Nephron (organoid): Measurements from ENCODE around the gene BCL7B.
"Not testable (repeated sequence)": the region's sequence is repeated elsewhere in the genome, so short reads cannot be mapped to it uniquely, and the experiment has no call there.

ENCODE experiments used
- H3K27ac Mint-ChIP-seq, 3 experiments: 2 replicates each; pipeline ENCODE4 v1.8.0; 2020; ENCODE audit warnings: mixed read lengths in 3 of 3, mild to moderate bottlenecking in 2 of 3, moderate library complexity in 1 of 3
- H3K27me3 Mint-ChIP-seq: 2 replicates; pipeline ENCODE4 v1.8.0; 2021; ENCODE audit warnings: low read depth, mild to moderate bottlenecking, moderate library complexity, mixed read lengths
- H3K36me3 Mint-ChIP-seq: 2 replicates; pipeline ENCODE4 v1.8.0; 2020; ENCODE audit warnings: low read depth, mixed read lengths
- H3K4me1 Mint-ChIP-seq: 2 replicates; pipeline ENCODE4 v1.8.0; 2020; ENCODE audit warnings: mixed read lengths
- H3K4me3 Mint-ChIP-seq, 3 experiments: 2 replicates each; pipeline ENCODE4 v1.8.0; 2020; ENCODE audit warnings: mild to moderate bottlenecking in 3 of 3, mixed read lengths in 3 of 3, moderate library complexity in 2 of 3
- H3K9me3 Mint-ChIP-seq: 2 replicates; pipeline ENCODE4 v1.8.0; 2020; ENCODE audit warnings: mixed read lengths
- TF ChIP-seq, protein P1 (sequence below), 3 experiments: fragments of 200-600 bp; sonication (generic); IDR thresholded peaks; one replicate each; pipeline ENCODE4 v1.5.0; 2021; ENCODE audit warnings: antibody characterized with exemption in 3 of 3; ENCODE audit not compliant: unreplicated experiment in 3 of 3

The BCL7B gene

DNA sequence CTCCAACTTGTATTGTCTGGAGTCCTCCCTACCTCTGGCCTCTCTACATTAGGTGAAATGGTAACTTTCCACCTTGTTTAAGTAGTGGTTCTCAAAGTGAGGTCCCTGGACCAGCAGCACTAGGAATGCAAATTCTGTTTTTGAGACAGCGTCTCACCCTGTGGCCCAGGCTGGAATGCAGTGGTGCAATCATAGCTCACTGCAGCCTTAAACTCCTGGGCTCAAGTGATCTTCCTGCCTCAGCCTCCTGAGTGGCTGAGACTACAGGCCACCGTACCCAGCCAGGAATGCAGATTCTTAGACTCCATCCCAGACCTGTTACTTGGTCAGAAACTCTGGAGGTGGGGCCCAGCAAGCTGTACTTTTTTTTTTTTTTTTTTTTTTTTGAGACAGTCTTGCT, 27.7 kb upstream of the BCL7B start:
- Mint-ChIP-seq H3K4me3 (no peak overlapping the region), H3K9me3 (no peaks in the 10 kb centered on the region), H3K27me3 (peaks cover 7% of the 10 kb centered on the region), H3K27ac (no peak overlapping the region), H3K4me1 (peaks cover 5% of the 10 kb centered on the region), H3K36me3 (no peaks in the 10 kb centered on the region)
- TF ChIP-seq, protein P1, sequence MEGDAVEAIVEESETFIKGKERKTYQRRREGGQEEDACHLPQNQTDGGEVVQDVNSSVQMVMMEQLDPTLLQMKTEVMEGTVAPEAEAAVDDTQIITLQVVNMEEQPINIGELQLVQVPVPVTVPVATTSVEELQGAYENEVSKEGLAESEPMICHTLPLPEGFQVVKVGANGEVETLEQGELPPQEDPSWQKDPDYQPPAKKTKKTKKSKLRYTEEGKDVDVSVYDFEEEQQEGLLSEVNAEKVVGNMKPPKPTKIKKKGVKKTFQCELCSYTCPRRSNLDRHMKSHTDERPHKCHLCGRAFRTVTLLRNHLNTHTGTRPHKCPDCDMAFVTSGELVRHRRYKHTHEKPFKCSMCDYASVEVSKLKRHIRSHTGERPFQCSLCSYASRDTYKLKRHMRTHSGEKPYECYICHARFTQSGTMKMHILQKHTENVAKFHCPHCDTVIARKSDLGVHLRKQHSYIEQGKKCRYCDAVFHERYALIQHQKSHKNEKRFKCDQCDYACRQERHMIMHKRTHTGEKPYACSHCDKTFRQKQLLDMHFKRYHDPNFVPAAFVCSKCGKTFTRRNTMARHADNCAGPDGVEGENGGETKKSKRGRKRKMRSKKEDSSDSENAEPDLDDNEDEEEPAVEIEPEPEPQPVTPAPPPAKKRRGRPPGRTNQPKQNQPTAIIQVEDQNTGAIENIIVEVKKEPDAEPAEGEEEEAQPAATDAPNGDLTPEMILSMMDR (IDR thresholded peaks at IDR 0.05; ENCODE audit: unreplicated experiment in 3 of 3): no peak

DNA sequence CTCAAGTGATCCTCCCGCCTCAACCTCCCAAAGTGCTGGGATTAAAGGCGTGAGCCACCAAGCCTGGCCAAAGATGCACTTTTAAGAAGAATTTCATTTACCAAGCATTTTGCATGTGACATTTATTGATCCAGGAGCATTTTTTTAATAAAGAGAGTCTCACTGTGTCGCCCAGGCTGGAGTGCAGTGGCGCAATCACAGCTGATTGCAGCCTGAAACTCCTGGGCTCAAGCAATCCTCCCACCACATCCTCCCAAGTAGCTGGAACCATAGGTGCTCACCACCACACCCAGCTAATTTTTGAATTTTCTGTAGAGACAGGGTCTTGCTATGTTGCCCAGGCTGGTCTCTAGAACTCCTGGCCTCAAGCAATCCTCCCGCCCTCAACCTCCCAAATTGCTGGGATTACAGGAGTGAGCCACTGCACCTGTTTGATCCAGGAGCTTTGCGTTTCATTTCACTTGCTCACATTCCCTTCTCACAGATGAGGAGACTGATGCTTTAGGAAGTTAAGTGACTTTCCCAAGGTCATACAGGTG, 25.2 kb upstream of the BCL7B start:
- TF ChIP-seq, protein P1 (IDR thresholded peaks at IDR 0.05; ENCODE audit: unreplicated experiment in 3 of 3): no peak
- no peaks in the 10 kb centered on the region for H3K9me3 Mint-ChIP-seq
- no peaks in the 10 kb centered on the region for H3K36me3 Mint-ChIP-seq
- H3K4me1 Mint-ChIP-seq: peaks cover 14% of the 10 kb centered on the region
- H3K27ac Mint-ChIP-seq: no peak overlapping the region
- H3K27me3 Mint-ChIP-seq: peaks cover 13% of the 10 kb centered on the region
- no peak overlapping the region for H3K4me3 Mint-ChIP-seq

DNA sequence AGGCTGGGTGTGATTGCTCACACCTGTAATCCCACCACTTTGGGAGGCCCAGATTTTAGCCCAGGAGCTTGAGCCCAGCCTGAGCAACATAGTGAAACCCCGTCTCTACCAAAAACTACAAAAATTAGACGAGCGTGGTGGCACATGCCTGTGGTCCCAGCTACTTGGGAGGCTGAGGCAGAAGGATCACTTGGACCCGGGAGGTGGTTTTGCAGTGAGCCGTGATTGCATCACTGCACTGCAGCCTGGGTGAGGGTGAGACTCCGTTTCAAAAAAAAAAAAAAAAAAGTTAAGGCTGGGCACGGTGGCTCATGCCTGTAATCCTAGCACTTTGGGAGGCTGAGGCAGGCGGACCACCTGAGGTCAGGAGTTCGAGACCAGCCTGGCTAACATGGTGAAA, 23.5 kb upstream of the BCL7B start:
- H3K9me3 Mint-ChIP-seq, H3K27ac Mint-ChIP-seq, H3K4me3 Mint-ChIP-seq, H3K36me3 Mint-ChIP-seq: not testable (repeated sequence)
- H3K4me1 Mint-ChIP-seq: peaks cover 19% of the 10 kb centered on the region
- peaks cover 10% of the 10 kb centered on the region for H3K27me3 Mint-ChIP-seq

DNA sequence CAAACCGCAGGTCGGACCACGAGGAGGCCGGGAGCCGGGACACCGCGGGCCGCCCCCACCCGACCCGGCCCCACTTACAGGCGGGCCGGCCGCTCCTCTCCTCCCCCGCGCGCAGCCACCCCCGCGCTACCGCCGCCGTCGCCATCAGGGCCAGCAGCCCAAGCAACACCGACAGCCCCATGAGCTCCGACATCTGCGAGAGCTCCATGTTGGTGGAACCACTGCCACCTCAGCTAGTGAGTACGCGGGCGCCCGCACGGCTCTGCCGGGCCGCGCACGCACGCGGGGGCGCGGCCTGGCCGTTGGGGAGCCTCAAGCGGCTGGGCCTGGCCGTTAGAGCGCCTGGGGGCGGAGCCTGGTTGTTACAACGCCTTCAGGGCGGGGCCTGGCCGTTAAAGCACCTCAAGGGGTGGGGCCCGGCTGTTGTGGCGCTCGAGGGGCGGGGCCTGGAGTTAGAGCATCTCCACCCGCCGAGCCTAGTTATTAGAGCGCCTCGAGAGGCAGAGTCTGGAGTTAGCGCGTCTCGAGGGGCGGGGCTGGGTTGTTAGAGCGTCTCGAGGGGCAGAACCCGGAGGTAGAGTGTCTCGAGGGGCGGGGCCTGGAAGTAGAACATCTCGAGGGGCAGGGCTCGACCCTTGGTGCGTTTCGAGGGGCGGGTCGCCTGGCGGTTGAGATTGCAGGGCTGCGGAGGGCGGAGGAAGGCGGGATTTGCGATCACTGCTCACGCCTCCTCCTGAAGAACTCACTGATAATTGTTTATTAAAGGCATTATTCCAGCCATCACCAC, 21.0 kb upstream of the BCL7B start, which contains the start of gene TBL2:
Gene TBL2 (minus strand): TSS at position 238 of the 787 bp plus-strand sequence. CDS start 30 bp downstream, at position 208.
- H3K4me3 Mint-ChIP-seq: peak within 1 kb of the TSS; percentile 84 to 92 (median 90)
- peaks cover 17% of the 10 kb centered on the region for H3K36me3 Mint-ChIP-seq
- peaks cover 6% of the 10 kb centered on the region for H3K27me3 Mint-ChIP-seq
- no peaks in the 10 kb centered on the region for H3K9me3 Mint-ChIP-seq
- H3K27ac Mint-ChIP-seq: peak within 1 kb of the TSS; percentile 96 to 98 (median 97)
- peaks cover 19% of the 10 kb centered on the region for H3K4me1 Mint-ChIP-seq
- TF ChIP-seq, protein P1 (IDR thresholded peaks at IDR 0.05; ENCODE audit: unreplicated experiment in 3 of 3): no peak

DNA sequence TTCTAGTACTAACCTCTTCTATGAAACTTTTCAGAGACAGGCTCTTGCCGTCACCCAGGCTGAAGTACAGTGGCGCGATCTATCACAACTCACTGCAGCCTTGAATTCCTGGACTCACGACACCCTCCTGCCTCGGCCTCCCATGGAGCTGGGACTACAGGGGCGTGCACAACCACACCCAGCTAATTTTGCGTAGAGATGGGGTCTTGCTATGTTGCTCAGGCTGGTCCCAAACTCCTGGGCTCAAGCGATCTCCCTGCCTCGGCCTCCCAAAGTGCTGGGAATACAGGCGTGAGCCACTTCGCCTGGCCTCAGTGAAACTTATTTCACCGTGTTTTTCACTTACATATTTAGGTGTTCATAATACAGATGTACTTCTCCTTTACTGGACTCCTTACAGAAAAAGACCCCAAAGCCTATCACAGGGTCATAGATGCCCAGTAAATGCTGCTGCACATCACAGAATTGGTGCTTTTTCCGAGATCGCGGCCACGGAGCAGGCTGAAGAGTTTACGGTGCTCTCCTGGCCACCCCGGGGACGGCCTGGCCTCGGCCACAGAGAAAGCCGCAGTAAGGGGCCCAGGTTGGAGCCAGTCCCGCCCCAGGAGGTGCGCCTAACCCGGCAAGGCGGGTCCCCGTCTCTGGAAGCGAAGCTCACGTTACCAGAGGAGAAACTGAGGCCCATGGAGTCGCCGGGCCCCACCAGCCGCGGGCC, 20.3 kb upstream of the BCL7B start:
- peak overlapping the region; percentile 96 to 98 (median 97) for H3K27ac Mint-ChIP-seq
- TF ChIP-seq, protein P1 (IDR thresholded peaks at IDR 0.05; ENCODE audit: unreplicated experiment in 3 of 3): no peak
- H3K9me3 Mint-ChIP-seq: no peaks in the 10 kb centered on the region
- peaks cover 24% of the 10 kb centered on the region for H3K36me3 Mint-ChIP-seq
- peaks cover 6% of the 10 kb centered on the region for H3K27me3 Mint-ChIP-seq
- H3K4me1 Mint-ChIP-seq: peaks cover 19% of the 10 kb centered on the region
- H3K4me3 Mint-ChIP-seq: peak overlapping the region; percentile 84 to 92 (median 90)

DNA sequence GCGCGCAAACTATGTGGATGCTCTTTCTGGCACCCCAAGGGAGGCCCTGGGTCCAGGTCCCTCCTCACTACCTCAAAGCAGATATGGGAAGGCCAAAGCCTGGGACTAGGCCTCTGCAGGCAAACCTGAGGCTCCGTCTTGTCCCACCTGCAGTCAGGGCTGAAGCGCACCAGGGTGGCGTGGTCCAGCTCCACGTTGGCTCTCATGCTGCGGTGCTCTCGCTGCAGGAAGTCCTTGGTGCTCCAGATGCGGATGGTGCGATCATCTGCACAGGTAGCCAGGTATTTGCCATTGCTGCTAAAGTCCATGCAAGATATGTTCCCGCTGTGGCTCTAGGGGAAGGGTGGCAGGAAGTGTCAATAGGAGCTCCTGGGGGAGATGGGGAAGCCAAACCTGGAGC, 16.3 kb upstream of the BCL7B start:
- Mint-ChIP-seq H3K4me1 (peaks cover 15% of the 10 kb centered on the region), H3K36me3 (peaks cover 60% of the 10 kb centered on the region), H3K27ac (no peak overlapping the region)

More for the DNA sequence above, 16.3 kb upstream of the BCL7B start:
- Mint-ChIP-seq H3K4me3 (peak overlapping the region in 1 of 3 experiments; percentile 12), H3K27me3 (peaks cover under 1% of the 10 kb centered on the region), H3K9me3 (no peaks in the 10 kb centered on the region)
- TF ChIP-seq, protein P1 (IDR thresholded peaks at IDR 0.05; ENCODE audit: unreplicated experiment in 3 of 3): no peak
